ENCODE data around the gene TRA2A.

GRCh38 chr7:23468526-23469149 is 63.1 kb downstream of the TRA2A start:
- TF ChIP-seq CTCF (IDR thresholded peaks at IDR 0.05) (no peak), POLR2A (IDR thresholded peaks at IDR 0.05) (no peak)
